ENCODE data around the gene GMDS.

The GMDS gene

GRCh38 chr6:1703923-1704322, 541.5 kb downstream of the GMDS start:
- H3K4me3 ChIP-seq (ENCODE audit: low read length), result no peak overlapping the region
- no peak overlapping the region for H3K4me2 ChIP-seq (ENCODE audit: low read depth, low read length)
- no peak overlapping the region for H3K9ac ChIP-seq (ENCODE audit: low read length)
- no peaks in the 10 kb centered on the region for H3K36me3 ChIP-seq (replicated peaks; ENCODE audit: insufficient read depth, low read length)
- H3K9me3 ChIP-seq (replicated peaks; ENCODE audit: insufficient read depth, low read length), result no peaks in the 10 kb centered on the region
- no peaks in the 10 kb centered on the region for H3K4me1 ChIP-seq (ENCODE audit: low read length)
- no peak for DNase-seq
- no peaks in the 10 kb centered on the region for H3F3A ChIP-seq (ENCODE audit: insufficient read depth, low read length)
- H3K79me2 ChIP-seq (ENCODE audit: low read length), result no peaks in the 10 kb centered on the region
- H3K27me3 ChIP-seq (replicated peaks; ENCODE audit: insufficient read depth, low read length), result no peaks in the 10 kb centered on the region
- H3K27ac ChIP-seq (ENCODE audit: low read length), result no peak overlapping the region
- TF ChIP-seq EZH2phosphoT487 (IDR thresholded peaks at IDR 0.05; ENCODE audit: low read length), result no peak
- no peak for TF ChIP-seq EZH2 (optimal IDR thresholded peaks at IDR 0.05; ENCODE audit: low read depth, low read length)
- no peak for TF ChIP-seq CTCF (IDR thresholded peaks at IDR 0.05; ENCODE audit: low read length)
- no peaks in the 10 kb centered on the region for H3K9me2 ChIP-seq (replicated peaks; ENCODE audit: insufficient read depth, low read length)
- H2AFZ ChIP-seq (ENCODE audit: low read length), result no peak overlapping the region
- H4K20me1 ChIP-seq (ENCODE audit: insufficient read depth, low read length), result no peaks in the 10 kb centered on the region

GRCh38 chr6:1703091-1703855, 542.1 kb downstream of the GMDS start:
- H3K4me3 ChIP-seq (ENCODE audit: low read length), result no peak overlapping the region
- H3K79me2 ChIP-seq (ENCODE audit: low read length), result no peaks in the 10 kb centered on the region
- no peak overlapping the region for H3K27ac ChIP-seq (ENCODE audit: low read length)
- no peak for DNase-seq
- no peaks in the 10 kb centered on the region for H4K20me1 ChIP-seq (ENCODE audit: insufficient read depth, low read length)
- H3K36me3 ChIP-seq (replicated peaks; ENCODE audit: insufficient read depth, low read length), result no peaks in the 10 kb centered on the region
- no peak overlapping the region for H3K4me2 ChIP-seq (ENCODE audit: low read depth, low read length)
- no peaks in the 10 kb centered on the region for H3K27me3 ChIP-seq (replicated peaks; ENCODE audit: insufficient read depth, low read length)
- no peak overlapping the region for H3K9ac ChIP-seq (ENCODE audit: low read length)
- H3F3A ChIP-seq (ENCODE audit: insufficient read depth, low read length), result no peaks in the 10 kb centered on the region
- TF ChIP-seq CTCF (IDR thresholded peaks at IDR 0.05; ENCODE audit: low read length) (no peak), EZH2phosphoT487 (IDR thresholded peaks at IDR 0.05; ENCODE audit: low read length) (no peak), EZH2 (optimal IDR thresholded peaks at IDR 0.05; ENCODE audit: low read depth, low read length) (no peak)
- H2AFZ ChIP-seq (ENCODE audit: low read length), result no peak overlapping the region
- no peaks in the 10 kb centered on the region for H3K4me1 ChIP-seq (ENCODE audit: low read length)
- no peaks in the 10 kb centered on the region for H3K9me3 ChIP-seq (replicated peaks; ENCODE audit: insufficient read depth, low read length)
- H3K9me2 ChIP-seq (replicated peaks; ENCODE audit: insufficient read depth, low read length), result no peaks in the 10 kb centered on the region

- no peak for DNase-seq
- no peaks in the 10 kb centered on the region for H4K20me1 ChIP-seq (ENCODE audit: insufficient read depth, low read length)
- H3K9me3 ChIP-seq (replicated peaks; ENCODE audit: insufficient read depth, low read length), result no peaks in the 10 kb centered on the region
- no peaks in the 10 kb centered on the region for H3F3A ChIP-seq (ENCODE audit: insufficient read depth, low read length)
- no peaks in the 10 kb centered on the region for H3K4me1 ChIP-seq (ENCODE audit: low read length)
- no peaks in the 10 kb centered on the region for H3K9me2 ChIP-seq (replicated peaks; ENCODE audit: insufficient read depth, low read length)
- no peaks in the 10 kb centered on the region for H3K27me3 ChIP-seq (replicated peaks; ENCODE audit: insufficient read depth, low read length)
- TF ChIP-seq EZH2 (optimal IDR thresholded peaks at IDR 0.05; ENCODE audit: low read depth, low read length), result no peak
- TF ChIP-seq EZH2phosphoT487 (IDR thresholded peaks at IDR 0.05; ENCODE audit: low read length), result no peak
- TF ChIP-seq CTCF (IDR thresholded peaks at IDR 0.05; ENCODE audit: low read length), result no peak
- H3K27ac ChIP-seq (ENCODE audit: low read length), result no peak overlapping the region
- H3K79me2 ChIP-seq (ENCODE audit: low read length), result no peaks in the 10 kb centered on the region
- H3K4me2 ChIP-seq (ENCODE audit: low read depth, low read length), result no peak overlapping the region
- H3K36me3 ChIP-seq (replicated peaks; ENCODE audit: insufficient read depth, low read length), result no peaks in the 10 kb centered on the region
- no peak overlapping the region for H2AFZ ChIP-seq (ENCODE audit: low read length)
- H3K9ac ChIP-seq (ENCODE audit: low read length), result no peak overlapping the region
- no peak overlapping the region for H3K4me3 ChIP-seq (ENCODE audit: low read length)
These were observed 542.8 kb downstream of the GMDS start for GRCh38 chr6:1702580-1703051.
